ENCODE results near the gene ZBTB45. TPM values are rescaled to one million over a fixed set of nuclear protein-coding genes. Genes with fewer than 3 reads are reported as not detected.
"Not testable (repeated sequence)": the region's sequence is repeated elsewhere in the genome, so short reads cannot be mapped to it uniquely, and the experiment has no call there.

Gene ZBTB45
- total RNA-seq, 1 donor from 2014 or later: 14.9 TPM

DNA sequence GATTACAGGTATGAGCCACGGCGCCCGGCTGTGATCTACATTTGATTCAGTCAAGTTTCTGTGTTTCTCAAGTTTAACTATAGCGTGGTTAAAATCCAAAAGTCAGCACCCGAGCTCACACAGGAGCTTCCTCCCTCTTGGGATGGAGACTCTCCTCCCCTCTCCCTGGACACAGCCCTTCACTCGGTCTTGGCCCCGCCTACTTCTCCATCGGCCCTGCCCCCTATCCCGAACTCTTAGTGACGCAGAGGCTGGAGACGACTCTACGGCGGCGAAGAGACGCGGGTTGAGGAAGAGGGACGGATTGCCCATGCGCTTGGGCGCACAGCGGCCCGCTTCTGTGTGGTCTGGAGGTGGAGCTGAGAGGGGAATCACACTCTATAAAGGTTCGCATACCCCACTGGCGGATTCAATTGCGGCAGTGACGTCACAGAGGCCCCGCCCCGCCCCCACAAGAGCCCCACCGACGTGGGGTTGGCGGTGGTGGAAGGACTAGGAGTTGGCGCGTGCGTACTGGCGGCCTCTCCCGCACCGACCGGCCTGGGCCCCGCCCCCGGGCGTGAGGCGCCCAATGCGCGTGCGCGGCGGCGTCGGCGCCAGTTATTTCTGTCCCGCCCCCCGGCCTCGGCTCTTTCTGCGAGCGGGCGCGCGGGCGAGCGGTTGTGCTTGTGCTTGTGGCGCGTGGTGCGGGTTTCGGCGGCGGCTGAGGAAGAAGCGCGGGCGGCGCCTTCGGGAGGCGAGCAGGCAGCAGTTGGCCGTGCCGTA lies 24.4 kb upstream of the ZBTB45 start, which contains the start of gene TRIM28:
TSS of gene TRIM28 (plus strand) at position 239 of the 765 bp plus-strand sequence. CDS start 694 bp downstream, outside the sequence.
- ATAC-seq (peak; percentile 99), DNase-seq (ENCODE audit: low spot score) (peak; percentile 99)
- intact Hi-C loops (cut with DNase I): no loop called here

DNA sequence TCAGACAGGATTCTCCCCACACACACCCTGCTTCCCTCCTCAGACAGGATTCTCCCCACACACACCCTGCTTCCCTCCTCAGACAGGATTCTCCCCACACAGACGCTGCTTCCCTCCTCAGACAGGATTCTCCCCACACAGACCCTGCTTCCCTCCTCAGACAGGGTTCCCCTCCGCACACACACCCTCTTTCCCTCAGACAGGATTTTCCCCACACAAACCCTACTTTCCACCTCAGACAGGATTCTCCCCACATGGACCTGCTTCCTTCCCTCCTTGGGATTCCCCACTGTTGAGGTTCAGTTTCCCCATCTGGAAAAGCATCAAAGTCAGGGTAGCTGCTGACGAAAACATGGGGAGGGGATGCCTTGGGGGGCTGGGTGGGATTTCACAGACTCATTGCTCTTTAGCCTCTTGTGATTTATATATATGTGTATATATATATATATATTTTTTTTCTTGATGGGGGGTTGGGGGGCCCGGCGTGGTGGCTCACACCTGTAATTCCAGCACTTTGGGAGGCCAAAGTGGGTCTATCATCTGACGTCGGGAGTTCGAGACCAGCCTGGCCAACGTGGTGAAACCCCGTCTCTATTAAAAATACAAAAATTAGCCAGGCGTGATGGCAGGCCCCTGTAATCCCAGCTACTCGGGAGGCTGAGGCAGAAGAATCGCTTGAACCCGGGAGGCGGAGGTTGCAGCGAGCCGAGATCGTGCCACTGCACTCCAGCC lies 23.2 kb upstream of the ZBTB45 start:
- ATAC-seq; DNase-seq (ENCODE audit: low spot score); intact Hi-C loops (cut with DNase I): not testable (repeated sequence)

GRCh38 chr19:58539169-58539559 lies 19.6 kb upstream of the ZBTB45 start:
- DNase-seq (ENCODE audit: low spot score); ATAC-seq; intact Hi-C loops (cut with DNase I): not testable (repeated sequence)

GRCh38 chr19:58538257-58539168 lies 18.9 kb upstream of the ZBTB45 start:
- ATAC-seq (peak; percentile 46), DNase-seq (ENCODE audit: low spot score) (no peak)
- intact Hi-C loops (cut with DNase I): no loop called here

GRCh38 chr19:58536852-58537798 lies 17.5 kb upstream of the ZBTB45 start:
- DNase-seq (ENCODE audit: low spot score) (no peak), ATAC-seq (no peak)
- intact Hi-C loops (cut with DNase I): no loop called here

- intact Hi-C loops (cut with DNase I): no loop called here
- no peak for DNase-seq (ENCODE audit: low spot score)
- ATAC-seq: no peak
These were observed 16.2 kb upstream of the ZBTB45 start for GRCh38 chr19:58535857-58536256.

DNA sequence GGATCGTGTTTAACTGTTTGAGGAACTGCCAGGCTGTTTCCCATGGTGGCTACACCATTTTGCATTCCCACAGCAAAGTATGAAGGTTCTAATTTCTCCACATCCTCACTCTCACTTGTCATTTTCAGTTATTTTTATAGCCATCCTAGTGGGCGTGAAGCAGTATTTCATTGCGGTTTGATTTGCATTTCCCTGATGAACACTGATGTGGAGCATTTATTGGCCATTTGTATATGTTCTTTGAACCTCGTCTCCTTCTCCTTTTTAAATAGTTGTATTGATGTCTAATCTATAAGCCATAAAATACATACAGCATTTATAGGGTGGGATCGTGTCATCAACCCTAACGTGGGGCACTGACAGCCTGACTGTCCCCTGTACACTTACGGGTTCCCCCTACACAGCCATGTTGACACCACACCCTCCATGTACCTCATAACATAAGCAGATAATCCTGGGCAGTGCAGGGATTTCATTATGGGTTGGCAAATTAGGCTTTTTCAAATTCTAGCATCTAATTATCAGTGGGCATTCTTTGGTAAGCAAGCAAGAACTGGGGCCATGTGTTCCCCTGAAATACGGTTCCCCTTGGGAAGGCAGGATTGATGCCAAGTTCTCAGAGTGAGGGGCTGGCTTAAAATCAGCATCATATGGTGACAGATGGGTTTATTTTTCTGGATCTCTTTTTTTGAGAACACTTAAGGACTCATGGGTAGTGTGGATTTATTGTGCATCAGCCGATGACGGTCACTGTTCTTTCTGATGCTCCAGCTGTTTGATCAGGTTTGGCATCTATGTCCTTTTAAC lies 11.6 kb upstream of the ZBTB45 start:
- DNase-seq (ENCODE audit: low spot score) (no peak), ATAC-seq (no peak)
- intact Hi-C loops (cut with DNase I): no loop called here

- intact Hi-C loops (cut with DNase I): no loop called here
- no peak for ATAC-seq
- no peak for DNase-seq (ENCODE audit: low spot score)
These were observed 9.8 kb upstream of the ZBTB45 start for GRCh38 chr19:58529405-58529804.

- intact Hi-C loops (cut with DNase I): no loop called here
- DNase-seq (ENCODE audit: low spot score) (no peak), ATAC-seq (no peak)
These were observed 3.1 kb upstream of the ZBTB45 start for GRCh38 chr19:58522709-58523108.

- DNase-seq (ENCODE audit: low spot score) (no peak), ATAC-seq (no peak)
- intact Hi-C loops (cut with DNase I): no loop called here
These were observed 2.0 kb upstream of the ZBTB45 start for GRCh38 chr19:58521651-58522050.

DNA sequence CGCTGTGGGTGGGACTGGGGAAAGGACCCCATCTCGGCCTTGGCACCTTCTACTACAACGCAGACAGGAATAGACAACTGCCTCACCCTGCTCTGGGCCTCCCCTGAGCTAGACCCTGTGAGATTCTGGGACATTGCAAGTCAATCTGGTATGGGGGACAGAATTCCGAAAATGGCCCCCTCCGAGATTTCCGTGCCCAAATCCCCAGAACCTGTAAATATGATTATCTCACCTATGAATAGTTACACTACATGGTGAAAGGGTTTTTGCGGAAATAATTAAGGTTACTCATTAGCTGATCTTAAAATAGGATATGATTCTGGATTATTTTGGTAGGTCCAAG lies 618 bp upstream of the ZBTB45 start:
- ATAC-seq: no peak
- intact Hi-C loops (cut with DNase I): no loop called here
- no peak for DNase-seq (ENCODE audit: low spot score)

DNA sequence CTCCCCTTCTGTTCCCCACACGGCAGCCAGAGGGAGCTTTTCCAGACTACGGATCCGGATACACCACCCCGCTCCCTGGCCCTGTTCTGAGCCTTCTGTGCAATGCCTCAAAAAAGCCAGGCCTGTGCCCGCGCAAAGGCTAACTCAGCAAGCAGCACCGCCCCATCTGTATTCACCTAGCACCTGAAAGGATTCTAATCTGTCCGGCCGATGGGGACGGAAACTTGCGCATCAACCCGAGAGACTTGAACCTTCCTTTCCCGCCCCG lies 589 bp downstream of the ZBTB45 start:
- peak; percentile 60 for ATAC-seq
- intact Hi-C loops (cut with DNase I): no loop called here
- peak; percentile 76 for DNase-seq (ENCODE audit: low spot score)

DNA sequence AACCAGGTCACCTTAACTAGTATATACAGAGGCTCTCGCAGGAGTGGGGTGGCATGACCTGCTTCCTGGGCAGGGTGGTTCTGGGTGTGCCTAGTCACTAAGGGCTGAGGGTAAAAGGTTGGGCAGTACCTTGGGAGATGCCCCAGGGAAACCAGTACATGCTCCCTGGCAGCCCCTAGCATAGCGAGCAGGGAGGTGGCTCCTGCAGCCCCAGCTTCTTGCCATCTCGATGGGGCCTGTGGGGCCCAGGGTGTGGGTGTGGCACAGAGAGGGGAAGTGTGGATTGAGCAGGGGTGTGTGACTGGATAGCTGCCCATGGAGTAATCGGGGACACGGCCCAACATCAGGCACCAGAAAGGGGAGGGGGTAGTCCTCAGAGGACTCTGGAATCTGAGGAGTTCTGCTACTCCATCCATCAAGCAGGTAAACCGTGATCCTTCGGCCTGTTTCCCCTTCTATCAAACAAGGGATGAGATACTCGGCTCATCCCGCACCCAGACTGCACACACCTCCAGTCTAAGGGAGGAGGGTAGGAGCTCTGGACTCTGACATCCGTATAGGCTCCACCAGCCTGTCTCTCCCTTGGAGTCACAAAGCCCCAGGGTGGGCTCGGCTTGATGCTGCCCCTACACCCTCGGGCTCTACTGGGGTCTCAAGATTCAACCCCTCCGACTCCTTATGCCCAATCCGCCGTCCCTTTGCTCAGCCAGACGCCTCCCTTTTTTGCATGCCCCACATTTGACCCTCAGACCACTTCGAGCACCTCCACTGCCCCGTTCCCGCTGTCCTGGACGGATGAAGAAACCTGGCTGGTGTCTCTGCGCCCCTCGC lies 1.1 kb downstream of the ZBTB45 start:
- ATAC-seq (no peak), DNase-seq (ENCODE audit: low spot score) (no peak)
- intact Hi-C loops (cut with DNase I): no loop called here

GRCh38 chr19:58516964-58517833 lies 2.4 kb downstream of the ZBTB45 start:
- DNase-seq (ENCODE audit: low spot score) (no peak), ATAC-seq (no peak)
- intact Hi-C loops (cut with DNase I): no loop called here

GRCh38 chr19:58516246-58516836 lies 3.3 kb downstream of the ZBTB45 start:
- ATAC-seq (no peak), DNase-seq (ENCODE audit: low spot score) (no peak)
- intact Hi-C loops (cut with DNase I): no loop called here

DNA sequence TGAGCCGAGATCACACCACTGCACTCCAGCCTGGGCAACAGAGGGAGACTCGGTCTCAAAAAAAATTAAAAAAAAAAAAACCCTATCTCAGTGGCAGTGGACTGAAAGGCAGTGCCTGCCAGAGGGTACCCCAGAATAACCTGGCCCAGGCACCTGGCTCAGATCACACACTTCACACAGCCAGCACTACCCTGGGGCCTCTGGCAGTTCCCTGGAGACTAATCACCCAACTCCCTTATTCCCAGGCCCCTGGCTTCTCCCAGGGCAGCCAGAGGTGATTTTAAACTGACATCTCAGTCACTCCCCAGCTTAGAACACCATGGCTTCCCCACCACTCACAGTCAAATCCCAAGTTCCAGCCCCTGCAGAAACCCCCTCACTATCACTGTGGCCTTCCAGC lies 4.4 kb downstream of the ZBTB45 start:
- intact Hi-C loops (cut with DNase I): no loop called here
- no peak for ATAC-seq

More for the DNA sequence above, 4.4 kb downstream of the ZBTB45 start:
- DNase-seq (ENCODE audit: low spot score): no peak
